Spleen (tissue), 11 donors: ENCODE measurements around the gene BTK. TPM values are rescaled to one million over a fixed set of nuclear protein-coding genes. Genes with fewer than 3 reads are reported as not detected.

ENCODE experiments used
- DNase-seq: peaks from one replicate; pipeline ENCODE4 v3.0.0-alpha.2; 2020
- H3K27ac ChIP-seq, 8 donors: fragments of 200-600 bp; sonication (generic) in 7 of 8; 1 replicate in 4 of 8; 2 replicates in 4 of 8; pipeline versions ENCODE4 v1.5.0 to v1.8.0; 2016 to 2021; ENCODE audit warnings: inconsistent platforms in 4 of 8, mild to moderate bottlenecking in 4 of 8, moderate library complexity in 1 of 8
- H3K27me3 ChIP-seq, 7 donors: fragments of 200-600 bp; sonication (generic) in 6 of 7; replicated peaks in 1 of 7; 1 replicate in 4 of 7; 2 replicates in 3 of 7; pipeline versions ENCODE4 v1.5.0 to v1.8.0; 2016 to 2021; ENCODE audit warnings: inconsistent platforms in 3 of 7, mild to moderate bottlenecking in 1 of 7
- H3K36me3 ChIP-seq, 6 donors: fragments of 200-600 bp; sonication (generic) in 5 of 6; 1 replicate in 4 of 6; 2 replicates in 2 of 6; pipeline versions ENCODE4 v1.5.0 to v1.8.0; 2016 to 2021; ENCODE audit warnings: inconsistent platforms in 2 of 6
- H3K4me1 ChIP-seq, 6 donors: fragments of 200-600 bp; sonication (generic) in 5 of 6; 1 replicate in 3 of 6; 2 replicates in 3 of 6; pipeline versions ENCODE4 v1.5.0 to v1.8.0; 2016 to 2021; ENCODE audit warnings: inconsistent platforms in 3 of 6
- H3K4me3 ChIP-seq, 8 donors: fragments of 200-600 bp; sonication (generic) in 7 of 8; 1 replicate in 4 of 8; 2 replicates in 4 of 8; pipeline versions ENCODE4 v1.5.0 to v1.8.0; 2016 to 2021; ENCODE audit warnings: inconsistent platforms in 4 of 8, mild to moderate bottlenecking in 4 of 8, moderate library complexity in 2 of 8
- H3K9me3 ChIP-seq, 8 donors: fragments of 200-600 bp; sonication (generic) in 7 of 8; 1 replicate in 4 of 8; 2 replicates in 4 of 8; pipeline versions ENCODE4 v1.5.0 to v1.8.0; 2016 to 2021; ENCODE audit warnings: inconsistent platforms in 4 of 8
- POLR2A ChIP-seq, 3 donors: fragments of 450-650 bp; IDR thresholded peaks; one replicate each; pipeline ENCODE4 v1.5.1; 2017; ENCODE audit warnings: antibody characterized with exemption in 3 of 3, mild to moderate bottlenecking in 1 of 3
- POLR2AphosphoS5 ChIP-seq, 3 donors: sonication (generic); formaldehyde crosslinking; IDR thresholded peaks; one replicate each; pipeline ENCODE4 v1.5.1; 2017; ENCODE audit warnings: antibody characterized with exemption in 3 of 3
- WGBS, 5 donors: extraction: QIAGEN DNeasy Blood & Tissue Kit in 3 of 5; methylation state at CpG; one replicate each; pipeline versions ENCODE4 v1.1.5 to v1.1.7; 2013 to 2018; 5-methylcytosine and 5-hydroxymethylcytosine counted together
- intact Hi-C: fragments of 100-400 bp; cut with DNase I; formaldehyde crosslinking; loops from one replicate; pipeline ENCODE4 v1.15.0; 2023; ENCODE audit warnings: low total_unique reads
- polyA plus RNA-seq, 3 donors: library from polyadenylated mRNA; stranded (reverse); fragments of 200-250 nt; gene quantifications; one replicate each; pipeline ENCODE4 v1.2.1, GENCODE V29; 2013
- total RNA-seq, 7 donors: library from RNA; depleted of rRNA in 3 of 7; stranded (reverse); fragments of >200 nt in 3 of 7; fragmentation: NEBNext Ultra II Directional in 4 of 7; extraction: Animal tissue kit (Norgen Biotek cat#: 25700) in 4 of 7; gene quantifications; one replicate each; pipeline versions ENCODE4 v1.1.0 to v1.2.1, GENCODE V29; 2016 to 2021
- TF ChIP-seq, protein P1 (sequence below), 11 experiments: fragments of 200-600 bp in 7 of 11; fragments of 450-650 bp in 4 of 11; sonication (generic) in 4 of 11; IDR thresholded peaks in 8 of 11; conservative IDR thresholded peaks in 3 of 11; 1 replicate in 7 of 11; 2 replicates in 4 of 11; pipeline versions ENCODE4 v1.4.0 to v1.8.0; 2016 to 2021; ENCODE audit warnings: antibody characterized with exemption in 11 of 11, inconsistent platforms in 4 of 11, mild to moderate bottlenecking in 1 of 11
- donor health status: healthy with polysubstance abuse.
- donor health status: DM: no; HTN: no; CAD: no; lungs with moderate emphysema.
- donor health status: DM: no; HTN: no; CAD: no.
- donor health status: Bipolar disorder and iron deficiency.
- donor health status: healthy.
- donor health status: DM: no; HTN: no; CAD: no.
- donor health status: DM: yes; HTN: yes; CAD: no.

The BTK gene
- total and polyA plus RNA-seq, 10 donors, result 70.7 to 139 (median 82.6) TPM

DNA sequence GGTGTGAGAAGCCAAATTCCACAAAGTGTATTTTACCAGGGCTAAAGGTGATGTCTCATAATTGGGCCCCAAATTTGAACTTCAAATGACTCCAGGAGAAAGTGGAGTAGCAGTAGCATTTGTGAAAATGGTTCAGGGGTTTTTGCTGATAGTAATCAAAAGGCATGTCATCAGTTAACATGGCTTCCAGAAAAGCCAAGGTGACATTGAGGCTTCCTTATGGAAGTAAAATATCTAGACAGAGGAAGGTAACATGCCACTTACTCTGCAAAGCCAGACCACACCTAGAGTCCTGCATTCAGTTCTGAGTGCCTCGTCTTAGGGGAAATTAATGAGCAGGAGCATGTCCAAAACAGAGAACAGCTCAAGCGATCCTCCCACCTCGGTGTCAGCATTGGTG lies 2.6 kb upstream of the BTK start:
- TF ChIP-seq, protein P1, sequence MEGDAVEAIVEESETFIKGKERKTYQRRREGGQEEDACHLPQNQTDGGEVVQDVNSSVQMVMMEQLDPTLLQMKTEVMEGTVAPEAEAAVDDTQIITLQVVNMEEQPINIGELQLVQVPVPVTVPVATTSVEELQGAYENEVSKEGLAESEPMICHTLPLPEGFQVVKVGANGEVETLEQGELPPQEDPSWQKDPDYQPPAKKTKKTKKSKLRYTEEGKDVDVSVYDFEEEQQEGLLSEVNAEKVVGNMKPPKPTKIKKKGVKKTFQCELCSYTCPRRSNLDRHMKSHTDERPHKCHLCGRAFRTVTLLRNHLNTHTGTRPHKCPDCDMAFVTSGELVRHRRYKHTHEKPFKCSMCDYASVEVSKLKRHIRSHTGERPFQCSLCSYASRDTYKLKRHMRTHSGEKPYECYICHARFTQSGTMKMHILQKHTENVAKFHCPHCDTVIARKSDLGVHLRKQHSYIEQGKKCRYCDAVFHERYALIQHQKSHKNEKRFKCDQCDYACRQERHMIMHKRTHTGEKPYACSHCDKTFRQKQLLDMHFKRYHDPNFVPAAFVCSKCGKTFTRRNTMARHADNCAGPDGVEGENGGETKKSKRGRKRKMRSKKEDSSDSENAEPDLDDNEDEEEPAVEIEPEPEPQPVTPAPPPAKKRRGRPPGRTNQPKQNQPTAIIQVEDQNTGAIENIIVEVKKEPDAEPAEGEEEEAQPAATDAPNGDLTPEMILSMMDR (IDR thresholded peaks at IDR 0.05 in 8 of 11, conservative IDR thresholded peaks at IDR 0.05 in 3 of 11), result no peak
- TF ChIP-seq POLR2A (IDR thresholded peaks at IDR 0.05), result no peak
- TF ChIP-seq POLR2AphosphoS5 (IDR thresholded peaks at IDR 0.05), result no peak
- no peaks in the 10 kb centered on the region for H3K9me3 ChIP-seq
- WGBS, 5 donors, result 84 to 95% (median 93%) methylated on average over 3 of the region's 3 CpGs
- no peaks in the 10 kb centered on the region for H3K27me3 ChIP-seq
- peaks cover 0 to 19% (median 0%) of the 10 kb centered on the region in 6 donors for H3K36me3 ChIP-seq
- no peak overlapping the region for H3K4me3 ChIP-seq
- no peak for DNase-seq
- peaks cover 0 to 52% (median 19%) of the 10 kb centered on the region in 6 donors for H3K4me1 ChIP-seq
- intact Hi-C loops, result no loop called here
- H3K27ac ChIP-seq, result no peak overlapping the region

DNA sequence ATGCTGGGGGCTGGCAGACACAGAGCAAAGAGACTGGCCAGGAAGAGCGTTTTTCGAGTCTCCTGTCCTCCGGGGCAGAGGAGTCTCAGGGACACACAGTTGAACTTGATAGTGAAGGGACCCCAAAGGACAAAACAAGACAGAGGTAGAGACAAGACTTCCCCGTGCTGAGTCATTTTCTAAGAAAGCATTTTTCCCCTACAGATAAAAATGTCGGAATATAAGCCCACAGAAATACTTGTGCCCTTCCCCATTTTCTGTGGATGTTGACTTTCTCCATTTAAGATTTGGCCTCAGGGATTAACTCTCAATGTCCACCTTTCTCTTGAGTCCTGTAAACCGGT lies 523 bp upstream of the BTK start:
- H3K27ac ChIP-seq, result peak overlapping the region in 7 of 8 donors; percentile 39 to 86 (median 70)
- TF ChIP-seq POLR2AphosphoS5 (IDR thresholded peaks at IDR 0.05) (no peak), POLR2A (IDR thresholded peaks at IDR 0.05) (no peak)
- TF ChIP-seq, protein P1 (IDR thresholded peaks at IDR 0.05 in 8 of 11, conservative IDR thresholded peaks at IDR 0.05 in 3 of 11), result no peak
- WGBS, 5 donors, result 46 to 67% (median 62%) methylated on average over 6 of the region's 6 CpGs
- DNase-seq, result no peak
- H3K4me3 ChIP-seq, result peak overlapping the region in 2 of 8 donors; percentile 44 to 67
- peaks cover 0 to 50% (median 2%) of the 10 kb centered on the region in 6 donors for H3K4me1 ChIP-seq
- no peaks in the 10 kb centered on the region for H3K27me3 ChIP-seq
- intact Hi-C loops, result no loop called here
- no peaks in the 10 kb centered on the region for H3K9me3 ChIP-seq
- no peaks in the 10 kb centered on the region for H3K36me3 ChIP-seq

DNA sequence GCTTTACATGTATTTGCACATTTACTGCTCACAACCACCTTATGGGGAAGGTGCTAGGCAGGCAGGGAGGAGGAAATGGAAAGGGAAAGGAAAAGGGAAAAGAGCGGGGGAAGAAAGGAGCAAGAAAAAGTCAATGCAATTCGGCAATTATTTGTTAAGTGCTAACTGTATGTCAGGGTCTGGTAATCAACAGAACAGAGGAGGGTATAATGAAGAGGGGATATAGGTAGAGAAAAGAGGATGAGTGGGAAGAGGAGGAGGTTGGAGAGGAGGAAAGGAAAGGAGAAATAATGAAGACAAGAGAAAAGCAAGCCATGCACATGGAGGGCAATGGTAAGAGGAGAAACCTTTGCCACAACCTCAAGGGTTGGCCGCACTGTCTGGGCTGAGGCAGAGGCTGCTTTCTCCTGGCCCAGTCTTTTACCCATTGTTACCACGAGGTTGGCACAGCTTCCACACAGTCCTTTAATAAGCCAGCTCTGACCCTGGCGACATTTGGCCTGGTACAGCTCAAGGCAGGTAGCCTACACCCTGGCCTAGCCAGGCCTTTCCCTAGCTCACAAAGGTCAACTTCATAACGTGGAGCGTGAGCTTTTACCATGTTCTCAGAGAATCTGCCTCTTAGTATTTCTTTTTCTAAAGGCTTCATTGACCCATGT lies 836 bp downstream of the BTK start:
- Histone ChIP-seq H3K27ac (peak overlapping the region in 7 of 8 donors; percentile 50 to 86 (median 70)), H3K27me3 (no peaks in the 10 kb centered on the region), H3K4me3 (peak overlapping the region in 7 of 8 donors; percentile 27 to 67 (median 42)), H3K4me1 (peaks cover 0 to 42% (median 0%) of the 10 kb centered on the region in 6 donors), H3K36me3 (no peaks in the 10 kb centered on the region), H3K9me3 (no peaks in the 10 kb centered on the region)
- 61 to 64% (median 63%) methylated on average over 7 of the region's 7 CpGs for WGBS, 5 donors
- intact Hi-C loops, result no loop called here
- TF ChIP-seq POLR2AphosphoS5 (IDR thresholded peaks at IDR 0.05), result no peak
- no peak for TF ChIP-seq POLR2A (IDR thresholded peaks at IDR 0.05)
- TF ChIP-seq, protein P1 (IDR thresholded peaks at IDR 0.05 in 8 of 11, conservative IDR thresholded peaks at IDR 0.05 in 3 of 11), result no peak
- DNase-seq, result no peak

DNA sequence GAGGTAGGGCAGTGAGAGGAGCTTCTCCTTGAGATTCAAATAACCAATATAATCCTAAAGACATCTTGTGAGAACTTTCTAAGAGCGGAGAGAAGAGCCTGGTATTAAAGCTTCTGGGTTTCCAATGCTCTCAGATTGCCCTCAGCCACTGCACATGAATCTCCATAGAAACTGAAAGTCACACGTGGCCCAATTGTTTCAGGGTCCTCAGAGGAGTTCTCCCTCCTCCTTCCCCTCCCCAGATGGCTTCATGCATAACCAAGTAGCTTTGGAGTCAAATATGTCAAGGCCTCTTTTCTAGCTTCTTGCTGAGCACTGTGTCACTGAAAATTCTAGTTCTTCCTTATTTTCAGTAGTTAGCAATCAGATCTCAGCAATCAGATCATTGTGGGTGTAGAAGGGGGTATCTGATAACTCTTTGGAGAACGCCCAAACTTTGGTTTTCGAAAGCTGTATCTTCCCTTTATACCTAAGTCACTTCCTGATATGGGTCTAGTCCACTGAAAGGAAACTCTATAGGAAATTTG lies 2.2 kb downstream of the BTK start:
- no peak for DNase-seq

More for the DNA sequence above, 2.2 kb downstream of the BTK start:
- intact Hi-C loops, result no loop called here
- peaks cover 0 to 37% (median 0%) of the 10 kb centered on the region in 6 donors for H3K4me1 ChIP-seq
- H3K27ac ChIP-seq, result peak overlapping the region in 4 of 8 donors; percentile 21 to 79 (median 74)
- H3K9me3 ChIP-seq, result no peaks in the 10 kb centered on the region
- 37 to 42% (median 39%) methylated on average over 4 of the region's 4 CpGs for WGBS, 5 donors
- H3K27me3 ChIP-seq, result no peaks in the 10 kb centered on the region
- peak overlapping the region in 3 of 8 donors; percentile 4 to 67 (median 44) for H3K4me3 ChIP-seq
- no peaks in the 10 kb centered on the region for H3K36me3 ChIP-seq
- TF ChIP-seq POLR2A (IDR thresholded peaks at IDR 0.05) (no peak), POLR2AphosphoS5 (IDR thresholded peaks at IDR 0.05) (no peak)
- TF ChIP-seq, protein P1 (IDR thresholded peaks at IDR 0.05 in 8 of 11, conservative IDR thresholded peaks at IDR 0.05 in 3 of 11), result no peak
